ENCODE results near the gene STARD13.

The STARD13 gene

GRCh38 chr13:33318037-33318436, 32.5 kb upstream of the STARD13 start:
- no peaks in the 10 kb centered on the region for H3K9me3 Mint-ChIP-seq

DNA sequence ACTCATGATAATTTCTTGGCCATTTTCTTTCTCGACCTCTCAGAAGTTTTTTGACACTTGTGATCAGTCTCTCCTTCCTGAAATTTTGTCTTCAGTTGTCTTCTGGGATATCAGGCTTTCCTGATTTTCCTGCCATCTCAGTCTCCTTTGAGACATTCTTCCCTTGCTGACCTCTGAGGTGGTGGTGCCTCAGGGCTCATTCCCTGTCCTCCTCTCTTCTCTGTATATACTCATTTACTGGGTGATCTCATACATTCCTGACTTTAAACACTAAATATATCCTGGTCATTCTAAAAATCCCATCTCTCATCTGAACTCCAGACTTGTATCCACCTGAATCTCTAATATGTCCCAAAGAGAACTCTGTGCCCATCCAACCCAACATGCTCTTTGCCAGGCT, 31.3 kb upstream of the STARD13 start:
- DNase-seq = no peak
- Mint-ChIP-seq H3K27me3 (peaks cover 21% of the 10 kb centered on the region), H3K36me3 (ENCODE audit: low read depth) (no peaks in the 10 kb centered on the region), H3K4me1 (ENCODE audit: low read depth) (no peaks in the 10 kb centered on the region), H3K4me3 (no peak overlapping the region), H3K9me3 (no peaks in the 10 kb centered on the region), H3K27ac (no peak overlapping the region)

More at GRCh38 chr13:33318037-33318436, 32.5 kb upstream of the STARD13 start:
- H3K27me3 Mint-ChIP-seq = peaks cover 18% of the 10 kb centered on the region
- H3K4me3 Mint-ChIP-seq = no peak overlapping the region
- H3K4me1 Mint-ChIP-seq (ENCODE audit: low read depth) = no peaks in the 10 kb centered on the region
- DNase-seq = no peak
- H3K36me3 Mint-ChIP-seq (ENCODE audit: low read depth) = no peaks in the 10 kb centered on the region
- H3K27ac Mint-ChIP-seq = no peak overlapping the region

DNA sequence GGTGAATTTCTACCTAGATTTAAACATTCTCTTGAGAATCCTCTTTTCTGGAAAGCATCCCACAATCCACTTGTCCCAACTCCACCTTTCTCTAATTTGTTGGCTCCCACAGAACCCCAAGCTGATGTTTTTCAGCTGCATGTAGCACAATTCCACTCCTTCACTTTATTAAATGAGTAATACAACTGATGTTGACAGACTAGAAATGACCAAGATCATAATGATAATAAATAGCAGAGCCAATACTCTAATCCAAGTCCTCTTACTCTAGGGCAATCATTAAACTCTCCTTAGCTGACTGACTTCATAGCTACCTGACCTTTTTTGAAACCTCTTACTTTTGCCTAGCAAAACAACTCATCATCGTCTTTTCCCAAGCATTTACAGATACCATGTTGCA, 27.9 kb upstream of the STARD13 start:
- Mint-ChIP-seq H3K4me3 (no peak overlapping the region), H3K27me3 (peaks cover 27% of the 10 kb centered on the region)
- no peak for DNase-seq

GRCh38 chr13:33312861-33313212, 27.3 kb upstream of the STARD13 start:
- no peaks in the 10 kb centered on the region for H3K4me1 Mint-ChIP-seq (ENCODE audit: low read depth)
- no peak overlapping the region for H3K4me3 Mint-ChIP-seq
- H3K9me3 Mint-ChIP-seq = no peaks in the 10 kb centered on the region
- no peak for DNase-seq
- H3K27me3 Mint-ChIP-seq = peaks cover 26% of the 10 kb centered on the region
- no peak overlapping the region for H3K27ac Mint-ChIP-seq
- no peaks in the 10 kb centered on the region for H3K36me3 Mint-ChIP-seq (ENCODE audit: low read depth)

More for the DNA sequence above, 27.9 kb upstream of the STARD13 start:
- Mint-ChIP-seq H3K27ac (no peak overlapping the region), H3K9me3 (no peaks in the 10 kb centered on the region), H3K4me1 (ENCODE audit: low read depth) (no peaks in the 10 kb centered on the region), H3K36me3 (ENCODE audit: low read depth) (no peaks in the 10 kb centered on the region)

DNA sequence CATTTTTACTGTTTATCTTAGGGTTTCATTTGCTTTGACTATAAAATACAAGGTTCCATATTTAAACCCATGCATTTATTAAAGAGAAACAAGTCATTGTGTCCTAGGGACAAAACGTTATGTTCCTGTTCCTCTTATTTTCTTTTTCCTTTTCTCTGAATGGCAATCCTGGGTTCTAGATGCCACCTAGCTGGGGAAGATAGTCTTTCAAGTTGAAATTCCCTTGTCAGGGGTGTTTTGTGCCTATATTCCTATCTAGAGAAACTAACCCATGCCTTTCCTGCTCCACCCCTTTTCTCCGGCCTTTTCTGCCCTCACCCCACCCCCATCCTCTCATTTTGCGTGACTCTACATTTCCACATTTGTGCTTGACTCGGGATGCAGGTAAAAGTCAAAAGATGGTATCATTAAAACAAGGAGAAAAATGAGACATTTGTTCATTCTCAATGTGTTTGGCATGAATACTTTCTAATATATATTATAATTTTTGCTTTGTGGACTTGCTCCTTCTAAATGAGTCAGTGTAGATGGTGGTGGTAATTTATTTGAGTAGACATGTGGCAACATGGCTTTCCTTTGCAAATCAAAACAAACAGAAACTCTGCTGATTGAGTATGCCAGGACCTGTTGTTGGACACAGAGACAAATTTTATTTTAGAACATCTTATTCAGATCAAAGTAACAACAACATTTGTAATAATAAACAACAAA, 26.8 kb upstream of the STARD13 start:
- Mint-ChIP-seq H3K36me3 (ENCODE audit: low read depth) (no peaks in the 10 kb centered on the region), H3K4me1 (ENCODE audit: low read depth) (no peaks in the 10 kb centered on the region), H3K27me3 (peaks cover 25% of the 10 kb centered on the region), H3K9me3 (no peaks in the 10 kb centered on the region), H3K4me3 (no peak overlapping the region), H3K27ac (no peak overlapping the region)
- no peak for DNase-seq

DNA sequence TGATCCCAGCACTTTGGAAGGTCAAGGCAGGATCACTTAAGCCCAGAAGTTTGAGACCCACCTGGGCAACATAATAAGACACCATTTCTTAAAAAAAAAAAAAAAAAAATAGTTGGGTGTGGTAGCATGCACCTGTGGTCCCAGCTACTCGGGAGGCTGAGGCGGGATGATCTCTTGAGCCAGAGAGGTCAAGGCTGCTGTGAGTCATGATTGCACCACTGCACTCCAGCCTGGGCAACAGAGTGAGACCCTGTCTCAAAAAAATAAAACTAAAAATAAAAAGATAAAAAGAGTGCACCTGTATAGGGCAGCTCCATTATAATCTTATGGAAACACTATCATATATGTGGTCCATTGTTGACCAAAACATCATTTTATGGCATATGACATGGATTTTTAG, 25.5 kb upstream of the STARD13 start:
- Mint-ChIP-seq H3K4me1 (ENCODE audit: low read depth) (no peaks in the 10 kb centered on the region), H3K27ac (no peak overlapping the region), H3K27me3 (peaks cover 17% of the 10 kb centered on the region), H3K9me3 (peaks cover 4% of the 10 kb centered on the region), H3K4me3 (no peak overlapping the region), H3K36me3 (ENCODE audit: low read depth) (no peaks in the 10 kb centered on the region)
- no peak for DNase-seq

GRCh38 chr13:33310245-33311038, 24.9 kb upstream of the STARD13 start:
- Mint-ChIP-seq H3K27me3 (peaks cover 17% of the 10 kb centered on the region), H3K4me3 (no peak overlapping the region), H3K36me3 (ENCODE audit: low read depth) (no peaks in the 10 kb centered on the region), H3K27ac (no peak overlapping the region), H3K9me3 (peaks cover 4% of the 10 kb centered on the region), H3K4me1 (ENCODE audit: low read depth) (no peaks in the 10 kb centered on the region)
- DNase-seq = no peak

DNA sequence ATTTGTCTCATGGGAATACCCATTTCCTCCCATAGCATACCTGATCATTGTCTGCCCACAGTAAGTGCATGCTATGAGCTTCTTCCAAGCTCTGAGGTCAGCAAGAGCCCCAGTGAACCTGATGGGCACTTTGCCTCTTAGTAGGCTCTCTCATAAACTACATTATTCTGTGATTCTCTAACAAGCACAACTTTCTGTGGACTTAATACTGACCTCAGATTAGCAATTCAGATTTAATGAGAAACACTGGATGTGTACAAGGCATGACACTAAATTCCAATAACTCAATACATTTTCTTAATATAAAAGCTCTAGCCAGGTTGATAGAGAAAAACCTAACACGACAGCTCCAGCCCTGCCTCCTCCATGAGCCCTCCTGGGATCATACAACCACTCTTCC, 23.3 kb upstream of the STARD13 start:
- H3K27ac Mint-ChIP-seq = no peak overlapping the region
- H3K9me3 Mint-ChIP-seq = peaks cover 4% of the 10 kb centered on the region
- no peaks in the 10 kb centered on the region for H3K4me1 Mint-ChIP-seq (ENCODE audit: low read depth)
- no peak for DNase-seq
- no peak overlapping the region for H3K4me3 Mint-ChIP-seq
- no peaks in the 10 kb centered on the region for H3K36me3 Mint-ChIP-seq (ENCODE audit: low read depth)
- H3K27me3 Mint-ChIP-seq = peaks cover 24% of the 10 kb centered on the region

- no peak overlapping the region for H3K27ac Mint-ChIP-seq
Observed at GRCh38 chr13:33307843-33308242, 22.3 kb upstream of the STARD13 start.

DNA sequence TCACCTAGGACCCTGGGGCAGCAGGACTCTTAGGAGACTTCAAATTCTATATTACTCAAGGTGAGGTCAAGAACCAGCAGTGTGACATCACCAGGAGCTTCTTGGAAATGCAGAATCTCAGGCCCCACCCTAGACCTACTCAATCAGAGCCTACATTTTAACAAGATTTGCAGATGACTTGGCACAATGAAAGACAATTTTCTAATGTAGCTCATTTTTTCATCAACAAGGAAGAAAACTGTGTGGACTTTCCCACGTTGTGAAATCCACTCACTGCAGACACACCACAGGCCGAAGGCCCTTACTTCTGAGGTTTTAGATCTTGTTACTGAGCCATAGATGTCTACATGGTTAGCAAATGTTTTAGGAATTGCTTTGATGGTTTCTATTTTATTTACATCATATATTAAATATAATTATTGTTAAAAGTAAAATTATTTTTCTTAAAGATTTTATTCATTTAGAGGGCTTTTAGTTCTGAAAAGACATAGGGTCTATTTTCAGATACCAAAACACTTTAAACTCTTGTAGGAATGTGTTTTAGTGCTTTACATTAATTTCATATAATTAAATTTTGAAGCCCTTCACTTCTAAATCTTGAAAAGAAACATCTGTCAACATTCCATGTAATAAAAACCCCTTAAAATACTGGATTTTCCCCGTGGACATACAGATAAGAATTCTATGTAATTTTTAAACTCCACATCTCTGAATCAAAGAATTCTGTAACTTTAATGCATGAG, 18.5 kb upstream of the STARD13 start:
- Mint-ChIP-seq H3K9me3 (peaks cover 4% of the 10 kb centered on the region), H3K27me3 (peaks cover 15% of the 10 kb centered on the region), H3K4me3 (no peak overlapping the region), H3K36me3 (ENCODE audit: low read depth) (no peaks in the 10 kb centered on the region), H3K27ac (no peak overlapping the region), H3K4me1 (ENCODE audit: low read depth) (no peaks in the 10 kb centered on the region)
- no peak for DNase-seq

More at GRCh38 chr13:33307843-33308242, 22.3 kb upstream of the STARD13 start:
- Mint-ChIP-seq H3K36me3 (ENCODE audit: low read depth) (no peaks in the 10 kb centered on the region), H3K9me3 (peaks cover 4% of the 10 kb centered on the region), H3K4me1 (ENCODE audit: low read depth) (no peaks in the 10 kb centered on the region), H3K27me3 (peaks cover 22% of the 10 kb centered on the region), H3K4me3 (no peak overlapping the region)
- no peak for DNase-seq

- no peak for DNase-seq
- no peaks in the 10 kb centered on the region for H3K36me3 Mint-ChIP-seq (ENCODE audit: low read depth)
Observed at GRCh38 chr13:33299626-33300025, 14.1 kb upstream of the STARD13 start.

DNA sequence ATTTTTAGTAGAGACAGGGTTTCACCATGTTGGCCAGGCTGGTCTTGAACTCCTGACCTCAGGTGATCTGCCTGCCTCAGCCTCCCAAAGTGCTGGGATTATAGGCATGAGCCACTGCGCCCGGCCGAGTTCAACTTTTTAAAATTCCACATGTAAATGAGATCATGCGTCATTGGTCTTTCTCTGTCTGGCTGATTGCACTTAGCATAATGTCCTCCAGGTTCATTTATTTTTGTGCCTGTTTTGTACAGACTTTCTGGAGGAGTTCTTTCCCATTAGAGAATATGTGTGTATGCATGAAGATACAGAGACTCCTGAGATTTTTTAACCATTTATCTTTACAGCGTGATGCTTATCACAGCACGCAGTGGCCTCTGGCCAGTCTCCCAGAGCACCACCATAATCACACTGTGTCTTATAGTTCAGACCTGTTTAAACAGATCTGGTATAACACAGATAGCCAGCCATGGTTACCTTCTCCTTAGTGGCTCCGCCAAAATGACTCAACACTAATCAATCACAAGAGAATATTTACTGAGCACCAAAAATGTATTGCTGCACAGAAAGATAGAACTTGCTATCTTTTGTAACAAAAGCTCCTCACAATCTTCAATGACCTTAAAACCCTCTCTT, 11.4 kb upstream of the STARD13 start:
- Mint-ChIP-seq H3K27ac (no peak overlapping the region), H3K36me3 (ENCODE audit: low read depth) (no peaks in the 10 kb centered on the region)
- DNase-seq = no peak

More at GRCh38 chr13:33299626-33300025, 14.1 kb upstream of the STARD13 start:
- Mint-ChIP-seq H3K4me3 (no peak overlapping the region), H3K9me3 (no peaks in the 10 kb centered on the region), H3K4me1 (ENCODE audit: low read depth) (no peaks in the 10 kb centered on the region), H3K27me3 (peaks cover 33% of the 10 kb centered on the region), H3K27ac (no peak overlapping the region)

DNA sequence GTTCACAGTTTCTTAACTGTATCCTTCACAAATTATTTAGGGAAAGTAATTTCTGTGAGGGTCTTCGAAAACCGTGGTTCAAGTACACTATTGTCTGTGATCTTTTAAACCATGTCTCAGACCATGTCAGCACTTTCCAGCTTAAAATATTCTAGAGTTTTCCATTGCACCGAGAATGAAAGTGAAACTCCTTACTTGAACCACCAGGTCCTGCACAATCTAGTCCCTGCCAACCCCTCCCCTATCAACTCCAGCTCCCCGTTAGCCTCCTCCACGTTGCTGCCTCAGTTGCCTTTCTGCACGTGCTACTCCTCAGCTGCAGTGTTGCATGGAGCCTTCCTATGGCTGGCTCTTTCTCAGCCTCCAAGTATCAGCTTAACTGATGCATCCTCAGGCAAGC, 7.2 kb upstream of the STARD13 start:
- H3K4me3 Mint-ChIP-seq = no peak overlapping the region
- no peak overlapping the region for H3K27ac Mint-ChIP-seq
- DNase-seq = no peak
- H3K4me1 Mint-ChIP-seq (ENCODE audit: low read depth) = peaks cover 3% of the 10 kb centered on the region
- peaks cover 41% of the 10 kb centered on the region for H3K27me3 Mint-ChIP-seq
- H3K9me3 Mint-ChIP-seq = no peaks in the 10 kb centered on the region
- H3K36me3 Mint-ChIP-seq (ENCODE audit: low read depth) = no peaks in the 10 kb centered on the region

More for the DNA sequence above, 11.4 kb upstream of the STARD13 start:
- Mint-ChIP-seq H3K9me3 (no peaks in the 10 kb centered on the region), H3K4me1 (ENCODE audit: low read depth) (peaks cover 3% of the 10 kb centered on the region), H3K27me3 (peaks cover 34% of the 10 kb centered on the region), H3K4me3 (no peak overlapping the region)

DNA sequence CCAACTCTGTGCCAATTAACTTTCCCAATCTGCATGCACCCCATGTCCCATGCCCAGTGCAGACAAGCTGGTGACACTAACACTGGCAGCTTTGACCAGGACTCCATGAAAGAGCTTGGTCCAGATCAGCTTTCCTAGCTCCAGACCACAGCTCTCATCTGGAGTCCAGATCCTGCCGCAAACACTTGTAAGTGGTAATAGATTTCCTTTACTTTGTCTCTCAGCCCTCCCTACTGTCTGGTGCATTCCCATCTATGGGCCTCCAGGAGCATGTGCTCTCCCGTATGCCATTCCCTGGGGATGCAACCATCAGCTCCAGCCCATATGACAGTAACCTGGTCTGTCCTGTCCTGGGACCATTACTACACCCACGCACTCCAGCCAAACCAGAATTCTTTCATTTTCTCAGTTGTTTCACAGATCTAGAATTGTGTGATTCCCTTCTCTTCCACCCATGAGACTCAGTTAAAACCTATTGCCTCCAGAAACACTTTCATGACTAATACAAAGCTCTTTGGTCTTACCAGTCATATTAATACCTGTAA, 4.9 kb upstream of the STARD13 start:
- no peak for DNase-seq
- Mint-ChIP-seq H3K36me3 (ENCODE audit: low read depth) (no peaks in the 10 kb centered on the region), H3K4me3 (no peak overlapping the region), H3K27ac (no peak overlapping the region), H3K4me1 (ENCODE audit: low read depth) (peaks cover 14% of the 10 kb centered on the region), H3K9me3 (no peaks in the 10 kb centered on the region), H3K27me3 (peaks cover 48% of the 10 kb centered on the region)

Data from activated T-cell treated with anti-CD3 and anti-CD28 coated beads, Interleukin-2, amount 50 U/mL, for 24 hours (primary cell).